Neural crest cell (in vitro differentiated cells): Measurements from ENCODE around the gene WWOX. TPM values are rescaled to one million over a fixed set of nuclear protein-coding genes. Genes with fewer than 3 reads are reported as not detected.

Source experiments
- DNase-seq: peaks from one replicate; pipeline ENCODE4 v3.0.0; 2021; ENCODE audit warnings: low read depth, mixed read lengths, low spot score
- H3K27ac Mint-ChIP-seq: one replicate; pipeline ENCODE4 v1.8.0; 2021; ENCODE audit warnings: mild to moderate bottlenecking, mixed read lengths; ENCODE audit not compliant: unreplicated experiment
- H3K27me3 Mint-ChIP-seq: 2 replicates; pipeline ENCODE4 v1.8.0; 2021; ENCODE audit warnings: low read depth, mild to moderate bottlenecking, mixed read lengths
- H3K36me3 Mint-ChIP-seq: 2 replicates; pipeline ENCODE4 v1.8.0; 2021; ENCODE audit warnings: low read depth, mild to moderate bottlenecking, mixed read lengths
- H3K4me1 Mint-ChIP-seq: 2 replicates; pipeline ENCODE4 v1.8.0; 2021; ENCODE audit warnings: mixed read lengths
- H3K4me3 Mint-ChIP-seq: one replicate; pipeline ENCODE4 v1.8.0; 2021; ENCODE audit warnings: mild to moderate bottlenecking, mixed read lengths
- H3K9me3 Mint-ChIP-seq: 2 replicates; pipeline ENCODE4 v1.8.0; 2021; ENCODE audit warnings: mixed read lengths
- total RNA-seq: library from RNA; stranded (reverse); gene quantifications from 2 replicates; pipeline ENCODE4 v1.2.1, GENCODE V29; 2021
- TF ChIP-seq, protein P1 (sequence below): fragments of 200-600 bp; sonication (generic); conservative IDR thresholded peaks from 2 replicates; pipeline ENCODE4 v1.5.0; 2021; ENCODE audit warnings: antibody characterized with exemption, mild to moderate bottlenecking

WWOX gene
- total RNA-seq, 1 donor from 2014 or later = 30.5 TPM

- Mint-ChIP-seq H3K4me3 (no peak overlapping the region), H3K36me3 (peaks cover 14% of the 10 kb centered on the region), H3K27me3 (no peaks in the 10 kb centered on the region), H3K4me1 (peaks cover 5% of the 10 kb centered on the region), H3K27ac (no peak overlapping the region), H3K9me3 (peaks cover 16% of the 10 kb centered on the region)
- no peak for DNase-seq
- TF ChIP-seq, protein P1, sequence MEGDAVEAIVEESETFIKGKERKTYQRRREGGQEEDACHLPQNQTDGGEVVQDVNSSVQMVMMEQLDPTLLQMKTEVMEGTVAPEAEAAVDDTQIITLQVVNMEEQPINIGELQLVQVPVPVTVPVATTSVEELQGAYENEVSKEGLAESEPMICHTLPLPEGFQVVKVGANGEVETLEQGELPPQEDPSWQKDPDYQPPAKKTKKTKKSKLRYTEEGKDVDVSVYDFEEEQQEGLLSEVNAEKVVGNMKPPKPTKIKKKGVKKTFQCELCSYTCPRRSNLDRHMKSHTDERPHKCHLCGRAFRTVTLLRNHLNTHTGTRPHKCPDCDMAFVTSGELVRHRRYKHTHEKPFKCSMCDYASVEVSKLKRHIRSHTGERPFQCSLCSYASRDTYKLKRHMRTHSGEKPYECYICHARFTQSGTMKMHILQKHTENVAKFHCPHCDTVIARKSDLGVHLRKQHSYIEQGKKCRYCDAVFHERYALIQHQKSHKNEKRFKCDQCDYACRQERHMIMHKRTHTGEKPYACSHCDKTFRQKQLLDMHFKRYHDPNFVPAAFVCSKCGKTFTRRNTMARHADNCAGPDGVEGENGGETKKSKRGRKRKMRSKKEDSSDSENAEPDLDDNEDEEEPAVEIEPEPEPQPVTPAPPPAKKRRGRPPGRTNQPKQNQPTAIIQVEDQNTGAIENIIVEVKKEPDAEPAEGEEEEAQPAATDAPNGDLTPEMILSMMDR = no peak
These were observed 819.4 kb downstream of the WWOX start for GRCh38 chr16:78918805-78919305.

DNA sequence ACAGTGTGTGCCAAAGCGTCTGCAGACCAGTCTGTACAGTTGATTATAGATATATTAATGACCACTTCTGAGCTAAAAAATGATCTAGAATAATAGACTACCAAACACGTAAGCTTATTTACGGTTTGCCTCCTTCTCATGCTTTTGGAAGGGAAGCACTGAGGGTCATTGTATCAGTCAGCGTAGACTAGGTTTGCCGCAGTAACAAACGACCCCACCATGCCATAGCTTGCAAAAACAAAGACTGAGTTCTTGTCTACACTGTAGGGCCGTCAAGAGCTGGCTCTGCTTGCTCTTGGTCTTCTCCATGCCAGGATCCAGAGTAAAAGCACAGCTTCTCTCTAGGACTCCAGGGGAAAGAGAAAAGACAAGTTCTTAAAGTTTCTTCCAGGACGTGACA lies 820.4 kb downstream of the WWOX start:
- H3K36me3 Mint-ChIP-seq = peaks cover 14% of the 10 kb centered on the region
- H3K9me3 Mint-ChIP-seq = peaks cover 14% of the 10 kb centered on the region
- no peak overlapping the region for H3K27ac Mint-ChIP-seq
- no peaks in the 10 kb centered on the region for H3K27me3 Mint-ChIP-seq
- peaks cover 5% of the 10 kb centered on the region for H3K4me1 Mint-ChIP-seq
- no peak for DNase-seq
- no peak overlapping the region for H3K4me3 Mint-ChIP-seq
- TF ChIP-seq, protein P1 = no peak

DNA sequence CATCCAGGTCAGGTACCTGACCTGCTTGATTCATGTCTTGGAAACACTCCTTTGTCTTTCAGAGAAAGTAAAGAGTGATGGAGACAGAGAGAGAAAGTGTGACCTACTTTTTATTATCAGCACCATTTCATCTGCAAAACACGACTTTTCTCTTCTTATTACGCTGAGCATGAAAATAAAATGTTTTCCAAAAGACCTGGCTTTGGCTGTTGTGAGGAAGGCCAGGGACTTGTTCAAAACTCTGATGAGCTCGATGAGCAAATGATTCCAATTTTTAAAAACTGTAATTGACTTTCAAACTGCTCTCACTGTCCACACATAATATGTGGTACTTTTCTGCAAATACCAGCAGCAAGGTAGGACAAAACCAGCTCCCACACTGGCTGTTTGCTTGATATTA lies 821.2 kb downstream of the WWOX start:
- H3K4me3 Mint-ChIP-seq = no peak overlapping the region
- DNase-seq = no peak
- peaks cover 5% of the 10 kb centered on the region for H3K4me1 Mint-ChIP-seq
- H3K9me3 Mint-ChIP-seq = peaks cover 14% of the 10 kb centered on the region
- H3K27ac Mint-ChIP-seq = no peak overlapping the region
- no peaks in the 10 kb centered on the region for H3K27me3 Mint-ChIP-seq
- peaks cover 14% of the 10 kb centered on the region for H3K36me3 Mint-ChIP-seq
- TF ChIP-seq, protein P1 = no peak

GRCh38 chr16:78925083-78925767 lies 825.8 kb downstream of the WWOX start:
- TF ChIP-seq, protein P1 = peak; percentile 61
- H3K27ac Mint-ChIP-seq = no peak overlapping the region
- no peaks in the 10 kb centered on the region for H3K4me1 Mint-ChIP-seq
- no peak overlapping the region for H3K4me3 Mint-ChIP-seq
- peaks cover 14% of the 10 kb centered on the region for H3K9me3 Mint-ChIP-seq
- no peaks in the 10 kb centered on the region for H3K27me3 Mint-ChIP-seq
- DNase-seq = no peak
- peaks cover 11% of the 10 kb centered on the region for H3K36me3 Mint-ChIP-seq

- peaks cover 9% of the 10 kb centered on the region for H3K9me3 Mint-ChIP-seq
- no peaks in the 10 kb centered on the region for H3K27me3 Mint-ChIP-seq
- no peak overlapping the region for H3K27ac Mint-ChIP-seq
These were observed 827.3 kb downstream of the WWOX start for GRCh38 chr16:78926723-78927210.

More at GRCh38 chr16:78926723-78927210, 827.3 kb downstream of the WWOX start:
- H3K4me3 Mint-ChIP-seq = no peak overlapping the region
- no peaks in the 10 kb centered on the region for H3K4me1 Mint-ChIP-seq
- DNase-seq = no peak
- TF ChIP-seq, protein P1 = no peak
- peaks cover 6% of the 10 kb centered on the region for H3K36me3 Mint-ChIP-seq
